ENCODE data around the gene ZNF248.

Gene ZNF248

GRCh38 chr10:37819797-37820196 lies 37.6 kb downstream of the ZNF248 start:
- no peak for DNase-seq

- DNase-seq = no peak
These were observed 41.1 kb downstream of the ZNF248 start for GRCh38 chr10:37816290-37816689.

GRCh38 chr10:37813763-37814162 lies 43.6 kb downstream of the ZNF248 start:
- no peak for DNase-seq

- DNase-seq = no peak
These were observed 45.1 kb downstream of the ZNF248 start for GRCh38 chr10:37812290-37812689.

- DNase-seq = no peak
These were observed 54.1 kb downstream of the ZNF248 start for GRCh38 chr10:37803269-37803668.

GRCh38 chr10:37801557-37801956 lies 55.9 kb downstream of the ZNF248 start:
- no peak for DNase-seq

GRCh38 chr10:37794305-37794976 lies 63.0 kb downstream of the ZNF248 start:
- no peak for DNase-seq

GRCh38 chr10:37789590-37789989 lies 67.8 kb downstream of the ZNF248 start:
- DNase-seq = no peak

- no peak for DNase-seq
These were observed 72.7 kb downstream of the ZNF248 start for GRCh38 chr10:37784678-37785077.

GRCh38 chr10:37780536-37780935 lies 76.9 kb downstream of the ZNF248 start:
- no peak for DNase-seq

- no peak for DNase-seq
These were observed 80.4 kb downstream of the ZNF248 start for GRCh38 chr10:37777056-37777455.

- no peak for DNase-seq
These were observed 81.8 kb downstream of the ZNF248 start for GRCh38 chr10:37775612-37776011.

- DNase-seq = no peak
These were observed 83.1 kb downstream of the ZNF248 start for GRCh38 chr10:37774351-37774750.

GRCh38 chr10:37765216-37765615 lies 92.2 kb downstream of the ZNF248 start:
- DNase-seq = no peak

GRCh38 chr10:37763132-37763531 lies 94.3 kb downstream of the ZNF248 start:
- DNase-seq = no peak

GRCh38 chr10:37762287-37762686 lies 95.1 kb downstream of the ZNF248 start:
- no peak for DNase-seq

- no peak for DNase-seq
These were observed 96.6 kb downstream of the ZNF248 start for GRCh38 chr10:37760817-37761216.

GRCh38 chr10:37758074-37758473 lies 99.3 kb downstream of the ZNF248 start:
- DNase-seq = no peak

- DNase-seq = no peak
These were observed 102.7 kb downstream of the ZNF248 start for GRCh38 chr10:37754538-37755323.

- no peak for DNase-seq
These were observed 105.0 kb downstream of the ZNF248 start for GRCh38 chr10:37752334-37752875.

GRCh38 chr10:37748170-37748569 lies 109.2 kb downstream of the ZNF248 start:
- DNase-seq = no peak

- no peak for DNase-seq
These were observed 110.3 kb downstream of the ZNF248 start for GRCh38 chr10:37747081-37747480.

GRCh38 chr10:37741831-37742230 lies 115.6 kb downstream of the ZNF248 start:
- no peak for DNase-seq

GRCh38 chr10:37739181-37739580 lies 118.2 kb downstream of the ZNF248 start:
- no peak for DNase-seq

All from stimulated activated naive CD4-positive, alpha-beta T cell treated with Interleukin-2 at 50 U/mL for 16 hours (primary cell).